Natural killer cell treated with Interleukin-12 subunit alpha and Interleukin-12 subunit beta and Interleukin-15 and Interleukin-18, amount 100 ng/mL, for 72 hours (primary cell): ENCODE results near the gene CAMSAP1. TPM values are rescaled to one million over a fixed set of nuclear protein-coding genes. Genes with fewer than 3 reads are reported as not detected.
A peak's percentile ranks its signal among the peaks of the same experiment; 100 is the strongest.

Experiments used
- ATAC-seq, 2 donors: fragments of 150-1000 bp; cut with Tn5 transposase in 1 of 2; sonication (Bioruptor Pico), chemical (Tn5 transposase) in 1 of 2; 2 replicates each; pipeline ENCODE4 v1.10.0; 2021
- DNase-seq: peaks from one replicate; pipeline ENCODE4 v3.0.0; 2022; ENCODE audit warnings: low spot score
- H3K27ac Mint-ChIP-seq, 2 donors: 1 replicate in 1 of 2; 2 replicates in 1 of 2; pipeline ENCODE4 v1.8.0; 2022; ENCODE audit warnings: mixed read lengths in 2 of 2, mild to moderate bottlenecking in 1 of 2, moderate library complexity in 1 of 2
- H3K27me3 Mint-ChIP-seq, 2 donors: 1 replicate in 1 of 2; 2 replicates in 1 of 2; pipeline ENCODE4 v1.8.0; 2022; ENCODE audit warnings: mixed read lengths in 2 of 2
- H3K36me3 Mint-ChIP-seq: one replicate; pipeline ENCODE4 v1.8.0; 2022; ENCODE audit warnings: mixed read lengths
- H3K4me1 Mint-ChIP-seq, 2 donors: 1 replicate in 1 of 2; 2 replicates in 1 of 2; pipeline ENCODE4 v1.8.0; 2022; ENCODE audit warnings: low read depth in 2 of 2, mixed read lengths in 2 of 2, mild to moderate bottlenecking in 1 of 2
- H3K4me3 Mint-ChIP-seq: one replicate; pipeline ENCODE4 v1.8.0; 2022; ENCODE audit warnings: mixed read lengths
- H3K9me3 Mint-ChIP-seq: 2 replicates; pipeline ENCODE4 v1.8.0; 2022; ENCODE audit warnings: mixed read lengths
- total RNA-seq, 2 donors: library from RNA; stranded (reverse); gene quantifications; one replicate each; pipeline ENCODE4 v1.2.3, GENCODE V29; 2022

Gene CAMSAP1
- total RNA-seq, 2 donors from 2014 or later, result 23.4 to 25.5 TPM

GRCh38 chr9:135777623-135778177, 129.6 kb downstream of the CAMSAP1 start:
- peaks cover 4 to 16% of the 10 kb centered on the region in 2 donors for H3K4me1 Mint-ChIP-seq
- H3K9me3 Mint-ChIP-seq, result no peaks in the 10 kb centered on the region
- no peak for DNase-seq
- no peaks in the 10 kb centered on the region for H3K36me3 Mint-ChIP-seq
- H3K27me3 Mint-ChIP-seq, result peaks cover 0 to 2% of the 10 kb centered on the region in 2 donors
- ATAC-seq, result no peak
- no peak overlapping the region for H3K27ac Mint-ChIP-seq
- H3K4me3 Mint-ChIP-seq, result no peak overlapping the region

- no peak overlapping the region for H3K4me3 Mint-ChIP-seq
- DNase-seq, result no peak
These were observed 130.3 kb downstream of the CAMSAP1 start for GRCh38 chr9:135776893-135777622.

GRCh38 chr9:135775911-135776310, 131.4 kb downstream of the CAMSAP1 start:
- ATAC-seq, result no peak
- H3K36me3 Mint-ChIP-seq, result no peaks in the 10 kb centered on the region
- DNase-seq, result no peak
- H3K27me3 Mint-ChIP-seq, result no peaks in the 10 kb centered on the region
- no peak overlapping the region for H3K4me3 Mint-ChIP-seq
- H3K9me3 Mint-ChIP-seq, result no peaks in the 10 kb centered on the region
- H3K4me1 Mint-ChIP-seq, result peaks cover 4 to 16% of the 10 kb centered on the region in 2 donors
- peak overlapping the region in 1 of 2 donors; percentile 16 for H3K27ac Mint-ChIP-seq

More at GRCh38 chr9:135776893-135777622, 130.3 kb downstream of the CAMSAP1 start:
- peaks cover 4 to 16% of the 10 kb centered on the region in 2 donors for H3K4me1 Mint-ChIP-seq
- no peak overlapping the region for H3K27ac Mint-ChIP-seq
- no peaks in the 10 kb centered on the region for H3K27me3 Mint-ChIP-seq
- no peaks in the 10 kb centered on the region for H3K36me3 Mint-ChIP-seq
- H3K9me3 Mint-ChIP-seq, result no peaks in the 10 kb centered on the region
- no peak for ATAC-seq

GRCh38 chr9:135774794-135775525, 132.4 kb downstream of the CAMSAP1 start:
- no peak overlapping the region for H3K27ac Mint-ChIP-seq
- no peak for ATAC-seq
- DNase-seq, result no peak
- H3K9me3 Mint-ChIP-seq, result no peaks in the 10 kb centered on the region
- no peak overlapping the region for H3K4me3 Mint-ChIP-seq
- peaks cover 4 to 16% of the 10 kb centered on the region in 2 donors for H3K4me1 Mint-ChIP-seq
- no peaks in the 10 kb centered on the region for H3K36me3 Mint-ChIP-seq
- no peaks in the 10 kb centered on the region for H3K27me3 Mint-ChIP-seq

GRCh38 chr9:135774239-135774747, 133.1 kb downstream of the CAMSAP1 start:
- no peak overlapping the region for H3K27ac Mint-ChIP-seq
- no peak overlapping the region for H3K4me3 Mint-ChIP-seq

GRCh38 chr9:135773530-135774238, 133.7 kb downstream of the CAMSAP1 start:
- Mint-ChIP-seq H3K4me1 (peaks cover 10 to 23% of the 10 kb centered on the region in 2 donors), H3K36me3 (no peaks in the 10 kb centered on the region), H3K9me3 (no peaks in the 10 kb centered on the region), H3K27me3 (no peaks in the 10 kb centered on the region), H3K4me3 (no peak overlapping the region), H3K27ac (no peak overlapping the region)
- no peak for DNase-seq
- ATAC-seq, result no peak

More at GRCh38 chr9:135774239-135774747, 133.1 kb downstream of the CAMSAP1 start:
- DNase-seq (no peak), ATAC-seq (no peak)
- no peaks in the 10 kb centered on the region for H3K9me3 Mint-ChIP-seq
- H3K4me1 Mint-ChIP-seq, result peaks cover 5 to 17% of the 10 kb centered on the region in 2 donors
- no peaks in the 10 kb centered on the region for H3K36me3 Mint-ChIP-seq
- H3K27me3 Mint-ChIP-seq, result no peaks in the 10 kb centered on the region

GRCh38 chr9:135772702-135773493, 134.4 kb downstream of the CAMSAP1 start:
- DNase-seq (no peak), ATAC-seq (no peak)
- Mint-ChIP-seq H3K27me3 (no peaks in the 10 kb centered on the region), H3K4me1 (peaks cover 10 to 21% of the 10 kb centered on the region in 2 donors), H3K4me3 (no peak overlapping the region), H3K36me3 (no peaks in the 10 kb centered on the region), H3K9me3 (no peaks in the 10 kb centered on the region), H3K27ac (no peak overlapping the region)

GRCh38 chr9:135772056-135772646, 135.2 kb downstream of the CAMSAP1 start:
- no peaks in the 10 kb centered on the region for H3K9me3 Mint-ChIP-seq
- ATAC-seq (no peak), DNase-seq (no peak)
- H3K27ac Mint-ChIP-seq, result no peak overlapping the region
- no peaks in the 10 kb centered on the region for H3K36me3 Mint-ChIP-seq
- H3K4me1 Mint-ChIP-seq, result peaks cover 10 to 17% of the 10 kb centered on the region in 2 donors
- H3K4me3 Mint-ChIP-seq, result no peak overlapping the region
- no peaks in the 10 kb centered on the region for H3K27me3 Mint-ChIP-seq

- Mint-ChIP-seq H3K27ac (no peak overlapping the region), H3K36me3 (no peaks in the 10 kb centered on the region), H3K4me1 (peaks cover 6 to 13% of the 10 kb centered on the region in 2 donors), H3K9me3 (no peaks in the 10 kb centered on the region), H3K4me3 (no peak overlapping the region), H3K27me3 (no peaks in the 10 kb centered on the region)
- ATAC-seq, result no peak
- DNase-seq, result no peak
These were observed 135.8 kb downstream of the CAMSAP1 start for GRCh38 chr9:135771401-135772051.

- H3K4me3 Mint-ChIP-seq, result no peak overlapping the region
- H3K27ac Mint-ChIP-seq, result no peak overlapping the region
- H3K27me3 Mint-ChIP-seq, result no peaks in the 10 kb centered on the region
- no peak for ATAC-seq
- DNase-seq, result no peak
- no peaks in the 10 kb centered on the region for H3K9me3 Mint-ChIP-seq
- no peaks in the 10 kb centered on the region for H3K36me3 Mint-ChIP-seq
- H3K4me1 Mint-ChIP-seq, result peaks cover 6 to 11% of the 10 kb centered on the region in 2 donors
These were observed 136.6 kb downstream of the CAMSAP1 start for GRCh38 chr9:135770771-135771170.

GRCh38 chr9:135770203-135770535, 137.2 kb downstream of the CAMSAP1 start:
- H3K36me3 Mint-ChIP-seq, result no peaks in the 10 kb centered on the region

GRCh38 chr9:135769489-135770202, 137.7 kb downstream of the CAMSAP1 start:
- H3K4me3 Mint-ChIP-seq, result no peak overlapping the region
- no peaks in the 10 kb centered on the region for H3K36me3 Mint-ChIP-seq
- DNase-seq (no peak), ATAC-seq (no peak)
- H3K27ac Mint-ChIP-seq, result no peak overlapping the region
- no peaks in the 10 kb centered on the region for H3K9me3 Mint-ChIP-seq
- peaks cover 6% of the 10 kb centered on the region in 2 donors for H3K4me1 Mint-ChIP-seq
- H3K27me3 Mint-ChIP-seq, result no peaks in the 10 kb centered on the region

More at GRCh38 chr9:135770203-135770535, 137.2 kb downstream of the CAMSAP1 start:
- H3K9me3 Mint-ChIP-seq, result no peaks in the 10 kb centered on the region
- no peak for DNase-seq
- no peak overlapping the region for H3K27ac Mint-ChIP-seq
- peaks cover 6% of the 10 kb centered on the region in 2 donors for H3K4me1 Mint-ChIP-seq
- no peak overlapping the region for H3K4me3 Mint-ChIP-seq
- no peaks in the 10 kb centered on the region for H3K27me3 Mint-ChIP-seq
- no peak for ATAC-seq
